MM.1S (cell line): ENCODE data around the gene PPAT.

ENCODE experiments used
- EZH2 ChIP-seq: fragments of 300-600 bp; sonication (generic); optimal IDR thresholded peaks from 2 replicates; pipeline ENCODE3; 2017; ENCODE audit warnings: low read depth, mild to moderate bottlenecking, antibody characterized with exemption, low read length, mixed read lengths
- TF ChIP-seq, protein P1 (sequence below): fragments of 300-600 bp; sonication (generic); IDR thresholded peaks from 2 replicates; pipeline ENCODE4 v1.5.1; 2016; ENCODE audit warnings: antibody characterized with exemption, low read length, mixed read lengths

DNA sequence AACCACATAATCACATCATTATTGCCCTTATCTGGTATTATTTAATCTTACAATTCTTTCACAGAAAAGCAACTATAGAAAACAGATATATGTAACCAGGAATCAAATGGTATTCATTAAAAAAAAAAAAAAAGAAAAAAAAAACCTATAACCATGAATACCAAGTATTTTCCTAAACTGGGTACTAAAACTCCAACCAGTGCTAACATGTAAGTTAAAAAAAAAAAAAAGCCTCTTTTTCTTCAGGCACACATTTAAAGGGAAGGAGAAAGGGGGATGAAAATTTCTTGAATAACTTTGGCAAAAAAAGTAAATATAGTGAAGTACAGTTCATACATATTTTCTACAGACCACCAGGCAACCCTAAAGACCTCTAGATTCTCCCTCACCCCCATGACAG lies 2.1 kb downstream of the PPAT start:
- TF ChIP-seq, protein P1, sequence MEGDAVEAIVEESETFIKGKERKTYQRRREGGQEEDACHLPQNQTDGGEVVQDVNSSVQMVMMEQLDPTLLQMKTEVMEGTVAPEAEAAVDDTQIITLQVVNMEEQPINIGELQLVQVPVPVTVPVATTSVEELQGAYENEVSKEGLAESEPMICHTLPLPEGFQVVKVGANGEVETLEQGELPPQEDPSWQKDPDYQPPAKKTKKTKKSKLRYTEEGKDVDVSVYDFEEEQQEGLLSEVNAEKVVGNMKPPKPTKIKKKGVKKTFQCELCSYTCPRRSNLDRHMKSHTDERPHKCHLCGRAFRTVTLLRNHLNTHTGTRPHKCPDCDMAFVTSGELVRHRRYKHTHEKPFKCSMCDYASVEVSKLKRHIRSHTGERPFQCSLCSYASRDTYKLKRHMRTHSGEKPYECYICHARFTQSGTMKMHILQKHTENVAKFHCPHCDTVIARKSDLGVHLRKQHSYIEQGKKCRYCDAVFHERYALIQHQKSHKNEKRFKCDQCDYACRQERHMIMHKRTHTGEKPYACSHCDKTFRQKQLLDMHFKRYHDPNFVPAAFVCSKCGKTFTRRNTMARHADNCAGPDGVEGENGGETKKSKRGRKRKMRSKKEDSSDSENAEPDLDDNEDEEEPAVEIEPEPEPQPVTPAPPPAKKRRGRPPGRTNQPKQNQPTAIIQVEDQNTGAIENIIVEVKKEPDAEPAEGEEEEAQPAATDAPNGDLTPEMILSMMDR, result no peak
- TF ChIP-seq EZH2, result no peak
